Stomach (tissue), 4 donors: ENCODE data around the gene CENPM.

Source experiments
- CTCF ChIP-seq, 7 experiments: fragments of 450-650 bp in 4 of 7; fragments of 200-600 bp in 3 of 7; sonication (generic) in 3 of 7; IDR thresholded peaks; one replicate each; pipeline ENCODE4 v1.5.1; 2016 to 2019; ENCODE audit warnings: antibody characterized with exemption in 7 of 7, control low read depth in 2 of 7, mild to moderate bottlenecking in 1 of 7
- POLR2AphosphoS5 ChIP-seq, 3 donors: sonication (generic); formaldehyde crosslinking; IDR thresholded peaks; one replicate each; pipeline ENCODE4 v1.6.1; 2016; ENCODE audit warnings: antibody characterized with exemption in 3 of 3

- TF ChIP-seq CTCF (IDR thresholded peaks at IDR 0.05) (no peak), POLR2AphosphoS5 (IDR thresholded peaks at IDR 0.05) (no peak)
Measured at GRCh38 chr22:41911001-41911611, 35.8 kb downstream of the CENPM start.
